ENCODE measurements around the gene DENND2C.

GRCh38 chr1:114554577-114554976, 115.3 kb downstream of the DENND2C start:
- no peak for TF ChIP-seq CTCF (IDR thresholded peaks at IDR 0.05)
- TF ChIP-seq POLR2A (IDR thresholded peaks at IDR 0.05), result no peak

All from adrenal gland (tissue), 5 donors.